ENCODE measurements around the gene KMT2E.
"Not testable (repeated sequence)": the region's sequence is repeated elsewhere in the genome, so short reads cannot be mapped to it uniquely, and the experiment has no call there.

The KMT2E gene

GRCh38 chr7:105032553-105033214 lies 18.7 kb downstream of the KMT2E start:
- DNase-seq = no peak

DNA sequence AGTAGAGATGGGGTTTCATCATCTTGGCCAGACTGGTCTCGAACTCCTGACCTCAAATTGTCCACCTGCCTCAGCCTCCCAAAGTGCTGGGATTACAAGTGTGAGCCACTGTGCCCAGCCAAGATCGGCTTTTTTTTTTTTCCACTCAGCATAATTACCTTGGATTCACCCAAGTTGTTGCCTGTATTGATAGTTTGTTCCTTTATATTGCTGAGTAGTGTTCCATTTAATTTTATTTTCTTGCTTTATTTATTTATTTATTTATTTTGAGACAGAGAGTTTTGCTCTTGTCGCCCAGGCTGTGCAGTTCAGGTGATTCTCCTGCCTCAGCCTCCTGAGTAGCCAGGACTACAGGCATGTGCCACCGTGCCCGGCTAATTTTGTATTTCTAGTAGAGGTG lies 21.3 kb downstream of the KMT2E start:
- DNase-seq = no peak

- DNase-seq = no peak
Measured at GRCh38 chr7:105036217-105037168, 22.5 kb downstream of the KMT2E start.

- DNase-seq = no peak
Measured at GRCh38 chr7:105037319-105037718, 23.3 kb downstream of the KMT2E start.

GRCh38 chr7:105044449-105045070 lies 30.6 kb downstream of the KMT2E start:
- no peak for DNase-seq

GRCh38 chr7:105046414-105046813 lies 32.4 kb downstream of the KMT2E start:
- no peak for DNase-seq

DNA sequence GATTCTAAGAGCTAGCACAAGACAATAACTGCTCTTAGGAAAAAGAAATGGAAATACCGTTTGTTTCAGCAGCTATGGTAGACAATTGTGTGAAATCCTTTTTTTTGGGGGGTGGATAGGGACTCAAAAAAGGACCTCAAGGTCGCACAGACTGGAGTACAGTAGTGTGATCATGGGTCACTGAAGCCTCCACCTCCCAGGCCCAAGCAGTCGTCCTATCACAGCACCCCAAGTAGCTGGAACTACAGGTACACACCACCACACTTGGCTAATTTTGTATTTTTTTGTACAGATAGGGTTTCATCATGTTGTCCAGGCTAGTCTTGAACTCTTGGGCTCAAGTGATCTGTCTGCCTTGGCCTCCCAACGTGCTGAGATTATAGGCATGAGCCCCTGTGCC lies 33.9 kb downstream of the KMT2E start:
- DNase-seq = no peak

DNA sequence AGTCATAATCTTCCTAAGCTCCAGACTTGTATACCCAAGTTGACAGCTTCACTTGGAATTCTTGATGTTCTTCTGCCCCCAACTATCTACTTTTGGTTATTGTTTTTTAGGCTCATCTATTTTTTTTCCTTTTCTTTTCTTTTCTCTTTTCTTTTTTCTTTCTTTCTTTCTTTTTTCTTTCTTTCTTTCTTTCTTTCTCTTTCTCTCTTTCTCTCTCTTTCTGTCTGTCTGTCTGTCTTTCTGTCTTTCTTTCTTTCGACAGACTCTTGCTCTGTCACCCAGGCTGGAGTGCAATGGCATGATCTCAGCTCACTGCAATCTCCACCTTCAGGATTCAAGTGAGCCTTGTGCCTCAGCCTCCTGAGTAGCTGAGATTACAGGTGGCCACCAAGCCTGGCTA lies 36.5 kb downstream of the KMT2E start:
- DNase-seq = no peak

DNA sequence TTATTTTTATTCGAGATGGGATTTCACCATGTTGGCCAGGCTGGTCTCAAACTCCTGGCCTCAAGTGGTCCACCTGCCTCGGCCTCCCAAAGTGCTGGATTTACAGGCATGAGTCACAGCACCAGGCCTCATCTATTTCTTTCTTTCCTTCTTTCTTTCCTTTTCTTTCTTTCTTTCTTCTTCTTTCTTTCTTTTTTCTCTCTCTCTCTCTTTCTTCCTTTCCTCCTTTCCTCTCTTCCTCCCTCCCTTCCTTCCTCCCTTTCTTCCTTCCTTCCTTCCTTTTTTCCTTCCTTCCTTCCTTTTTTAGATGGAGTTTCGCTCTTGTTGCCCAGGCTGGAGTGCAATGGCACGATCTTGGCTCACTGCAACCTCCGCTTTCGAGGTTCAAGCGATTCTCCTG lies 36.9 kb downstream of the KMT2E start:
- not testable (repeated sequence) for DNase-seq

DNA sequence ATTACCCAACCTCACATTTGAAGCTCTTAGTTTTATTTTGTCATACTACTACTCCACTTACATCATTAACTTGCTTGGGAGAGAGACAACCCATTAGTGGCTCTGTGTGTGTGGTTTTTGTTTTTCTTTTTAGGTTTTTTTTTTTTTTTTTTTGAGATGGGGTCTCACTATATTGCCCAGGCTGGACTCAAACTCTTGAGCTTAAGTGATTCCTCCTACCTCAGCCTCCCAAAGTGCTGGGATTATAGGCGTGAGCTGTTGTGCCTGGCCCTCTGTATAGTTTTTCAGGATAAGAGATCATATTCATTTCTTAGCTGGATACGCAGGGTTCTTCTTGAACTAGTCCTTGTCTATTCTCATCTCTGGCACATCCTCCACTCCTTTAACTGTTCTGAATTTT lies 41.1 kb downstream of the KMT2E start:
- no peak for DNase-seq

DNA sequence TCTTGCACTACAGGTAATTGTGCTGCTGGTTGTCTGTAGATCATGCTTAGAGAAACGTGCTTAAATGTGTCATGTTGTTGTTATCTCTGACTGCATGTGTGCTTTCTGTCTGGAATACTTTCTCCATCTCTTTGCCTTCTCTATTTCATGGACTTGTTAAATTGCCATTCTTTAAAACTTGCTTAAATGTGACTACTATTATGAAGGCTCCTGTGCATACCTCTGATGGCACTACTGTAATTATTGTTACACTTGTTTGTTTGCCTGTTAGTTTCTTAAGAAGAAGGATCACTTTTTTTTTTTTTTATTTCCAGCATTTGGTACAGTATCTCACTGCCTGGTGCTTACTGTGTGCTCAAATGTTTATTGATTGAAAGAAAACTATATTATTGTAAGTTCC lies 41.6 kb downstream of the KMT2E start:
- DNase-seq = no peak

GRCh38 chr7:105057472-105057871 lies 43.5 kb downstream of the KMT2E start:
- no peak for DNase-seq

- DNase-seq = no peak
Measured at GRCh38 chr7:105060437-105060836, 46.4 kb downstream of the KMT2E start.

GRCh38 chr7:105060923-105061322 lies 46.9 kb downstream of the KMT2E start:
- no peak for DNase-seq

- DNase-seq = no peak
Measured at GRCh38 chr7:105065104-105065503, 51.1 kb downstream of the KMT2E start.

- no peak for DNase-seq
Measured at GRCh38 chr7:105067691-105068090, 53.7 kb downstream of the KMT2E start.

- no peak for DNase-seq
Measured at GRCh38 chr7:105068886-105069285, 54.9 kb downstream of the KMT2E start.

- DNase-seq = no peak
Measured at GRCh38 chr7:105073143-105073542, 59.1 kb downstream of the KMT2E start.

GRCh38 chr7:105079348-105079747 lies 65.3 kb downstream of the KMT2E start:
- no peak for DNase-seq

GRCh38 chr7:105084581-105084980 lies 70.6 kb downstream of the KMT2E start:
- no peak for DNase-seq

- no peak for DNase-seq
Measured at GRCh38 chr7:105086850-105087249, 72.8 kb downstream of the KMT2E start.

DNA sequence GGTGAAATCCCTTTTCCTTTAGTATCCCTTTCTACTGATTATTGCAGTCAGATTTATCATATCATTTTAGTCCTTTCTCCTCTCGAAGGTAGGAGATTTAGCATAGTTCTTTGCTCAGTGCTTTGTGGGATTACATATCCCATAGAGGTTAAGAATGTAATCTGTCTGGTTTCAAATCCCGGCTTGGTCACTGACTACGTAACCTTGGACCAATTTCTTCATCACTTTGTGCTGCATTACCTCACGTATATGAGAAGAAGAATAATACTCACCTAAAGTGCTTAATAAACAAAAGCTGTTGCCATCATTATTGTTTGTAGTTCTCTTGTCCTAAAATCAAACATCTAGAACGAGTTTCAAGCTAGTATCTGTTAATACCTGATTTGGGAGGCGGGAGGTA lies 74.0 kb downstream of the KMT2E start:
- no peak for DNase-seq

DNA sequence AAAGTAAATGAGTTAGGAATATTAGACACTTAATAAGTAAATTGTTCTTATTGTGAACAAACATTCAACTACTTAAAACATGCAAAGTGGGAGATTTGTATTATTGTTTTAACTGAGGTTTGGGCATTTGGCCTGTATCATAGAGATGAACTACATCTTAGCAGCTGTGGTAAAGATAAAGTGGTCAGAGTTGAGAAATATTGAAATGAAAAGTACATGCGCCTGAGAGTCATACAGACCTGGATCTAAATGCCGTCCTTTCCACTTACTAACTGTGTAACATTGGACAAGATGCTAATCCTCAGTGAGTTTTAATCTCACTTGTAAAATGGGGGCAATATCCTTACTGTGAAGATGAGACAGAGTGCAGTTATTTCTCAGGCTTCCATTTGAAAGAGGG lies 74.5 kb downstream of the KMT2E start:
- no peak for DNase-seq

DNA sequence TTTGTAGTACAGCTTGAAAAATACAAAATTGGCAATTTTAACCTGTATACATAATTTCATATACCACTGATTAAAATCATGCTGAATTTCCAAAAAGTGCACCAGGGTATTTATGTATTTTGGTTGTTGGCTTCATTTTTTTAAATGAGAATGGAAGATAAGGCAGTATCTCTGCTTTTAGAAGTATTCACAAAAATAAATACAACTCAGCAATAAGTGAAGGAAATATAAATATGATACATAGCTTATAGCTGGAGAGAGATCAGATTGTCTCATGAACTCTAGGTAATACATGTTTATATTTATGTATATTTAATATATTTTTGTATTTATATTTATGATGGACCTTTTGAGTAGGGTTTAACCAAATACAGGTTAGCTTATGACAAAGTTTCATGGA lies 81.0 kb downstream of the KMT2E start:
- DNase-seq = no peak
